Right atrium auricular region (tissue), 2 donors: Measurements from ENCODE around the gene FKBP11. TPM values are rescaled to one million over a fixed set of nuclear protein-coding genes. Genes with fewer than 3 reads are reported as not detected.
A peak's percentile ranks its signal among the peaks of the same experiment; 100 is the strongest.

ENCODE experiments used
- DNase-seq: peaks from one replicate; pipeline ENCODE4 v3.0.0-alpha.2; 2019; ENCODE audit warnings: low spot score
- H3K27ac ChIP-seq, 2 donors: fragments of 200-600 bp; sonication (generic); 1 replicate in 1 of 2; 2 replicates in 1 of 2; pipeline ENCODE4 v1.5.1; 2016 to 2019
- H3K27me3 ChIP-seq, 2 donors: fragments of 200-600 bp; sonication (generic); one replicate each; pipeline versions ENCODE4 v1.5.1 to v1.6.0; 2017 to 2019
- H3K36me3 ChIP-seq: fragments of 200-600 bp; sonication (generic); one replicate; pipeline ENCODE4 v1.5.1; 2016
- H3K4me1 ChIP-seq, 2 donors: fragments of 200-600 bp; sonication (generic); one replicate each; pipeline versions ENCODE4 v1.5.1 to v1.6.0; 2017 to 2019
- H3K4me3 ChIP-seq, 2 donors: fragments of 200-600 bp; sonication (generic); 1 replicate in 1 of 2; 2 replicates in 1 of 2; pipeline ENCODE4 v1.5.1; 2017 to 2019; ENCODE audit warnings: mild to moderate bottlenecking in 1 of 2, moderate library complexity in 1 of 2
- H3K9me3 ChIP-seq, 2 donors: fragments of 200-600 bp; sonication (generic); one replicate each; pipeline ENCODE4 v1.5.1; 2019
- CTCF ChIP-seq, 2 donors: fragments of 200-600 bp; sonication (generic); IDR thresholded peaks; one replicate each; pipeline ENCODE4 v1.5.1; 2019; ENCODE audit warnings: antibody characterized with exemption in 2 of 2
- total RNA-seq, 2 donors: library from RNA; depleted of rRNA; stranded (reverse); fragments of >200 nt; gene quantifications; one replicate each; pipeline ENCODE4 v1.1.0, GENCODE V29; 2016

FKBP11 gene
- total RNA-seq, 2 donors from 2014 or later, result 9.1 to 10.2 TPM

DNA sequence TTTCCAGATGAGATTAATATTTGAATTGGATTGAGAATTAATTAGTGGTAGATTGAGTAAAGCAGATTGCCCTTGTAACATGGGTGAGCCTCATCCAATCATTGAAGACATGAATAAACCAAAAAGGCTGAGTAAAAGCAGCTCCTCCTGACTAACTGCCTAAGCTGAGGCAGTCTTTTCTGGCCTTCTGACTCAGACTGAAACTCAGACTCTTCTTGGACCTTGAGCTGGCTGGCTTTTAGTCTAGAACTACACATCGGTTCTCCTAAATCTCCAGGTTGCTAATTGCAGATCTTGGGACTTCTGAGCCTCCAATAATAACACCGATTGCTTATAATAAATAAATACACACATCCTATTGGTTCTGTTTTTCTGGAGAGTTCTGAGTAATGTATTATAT lies 24.0 kb downstream of the FKBP11 start:
- no peak for DNase-seq
- no peak overlapping the region for H3K27ac ChIP-seq
- H3K36me3 ChIP-seq, result no peaks in the 10 kb centered on the region
- peaks cover 0 to 7% of the 10 kb centered on the region in 2 donors for H3K4me1 ChIP-seq
- H3K27me3 ChIP-seq, result no peaks in the 10 kb centered on the region
- no peak overlapping the region for H3K4me3 ChIP-seq
- TF ChIP-seq CTCF (IDR thresholded peaks at IDR 0.05), result no peak
- no peaks in the 10 kb centered on the region for H3K9me3 ChIP-seq

GRCh38 chr12:48899651-48900050 lies 25.6 kb downstream of the FKBP11 start:
- TF ChIP-seq CTCF (IDR thresholded peaks at IDR 0.05), result no peak
- no peaks in the 10 kb centered on the region for H3K9me3 ChIP-seq

GRCh38 chr12:48894271-48894670 lies 31.0 kb downstream of the FKBP11 start:
- Histone ChIP-seq H3K27me3 (no peaks in the 10 kb centered on the region), H3K36me3 (no peaks in the 10 kb centered on the region), H3K9me3 (no peaks in the 10 kb centered on the region), H3K4me3 (no peak overlapping the region), H3K27ac (no peak overlapping the region), H3K4me1 (peaks cover 0 to 10% of the 10 kb centered on the region in 2 donors)
- TF ChIP-seq CTCF (IDR thresholded peaks at IDR 0.05), result no peak
- no peak for DNase-seq

More at GRCh38 chr12:48899651-48900050, 25.6 kb downstream of the FKBP11 start:
- H3K36me3 ChIP-seq, result no peaks in the 10 kb centered on the region
- peaks cover 0 to 7% of the 10 kb centered on the region in 2 donors for H3K4me1 ChIP-seq
- H3K27ac ChIP-seq, result no peak overlapping the region
- no peak for DNase-seq
- no peak overlapping the region for H3K4me3 ChIP-seq
- no peaks in the 10 kb centered on the region for H3K27me3 ChIP-seq

DNA sequence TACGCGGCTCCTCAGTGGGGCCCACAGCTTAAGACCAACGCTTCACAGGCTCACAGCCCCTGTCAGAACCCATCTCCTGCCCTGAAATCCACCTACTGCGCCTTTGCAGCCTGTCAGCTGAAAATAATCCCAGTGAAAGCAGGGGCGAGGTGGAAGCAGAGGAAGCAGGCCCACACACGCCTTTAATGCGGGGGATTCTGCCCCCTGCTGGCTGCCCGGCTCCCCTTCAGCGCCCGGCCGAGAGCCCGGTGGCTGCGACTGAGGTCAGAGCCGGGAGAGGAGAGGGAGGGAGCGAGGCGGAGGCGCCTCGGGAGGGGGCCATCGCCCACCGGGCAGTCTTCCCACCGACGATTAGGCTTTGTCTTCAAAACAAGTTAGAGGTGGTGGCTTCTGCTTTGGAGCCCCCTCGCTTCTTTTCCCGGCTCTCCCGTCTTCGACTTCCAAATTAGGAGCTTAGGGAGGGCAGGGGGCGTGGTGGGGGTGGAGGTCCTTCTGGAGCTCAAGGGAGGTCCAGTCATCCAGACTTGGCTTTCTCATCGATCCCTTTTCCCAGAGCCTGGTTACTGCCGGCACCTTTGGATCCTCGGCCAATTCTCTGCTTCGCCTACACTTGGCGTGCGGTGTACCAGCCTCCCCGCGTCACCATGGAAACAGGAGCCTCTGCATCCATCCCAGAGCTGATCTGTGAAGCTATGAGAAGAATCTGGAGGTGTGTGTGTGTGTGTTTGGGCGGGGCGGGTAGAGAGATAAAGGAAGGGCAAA lies 34.5 kb downstream of the FKBP11 start:
- peak; percentile 78 for DNase-seq
- Histone ChIP-seq H3K4me1 (peaks cover 0 to 10% of the 10 kb centered on the region in 2 donors), H3K9me3 (no peaks in the 10 kb centered on the region), H3K27me3 (no peaks in the 10 kb centered on the region), H3K27ac (no peak overlapping the region), H3K4me3 (peak overlapping the region; percentile 20 to 40), H3K36me3 (no peaks in the 10 kb centered on the region)
- TF ChIP-seq CTCF (IDR thresholded peaks at IDR 0.05), result peak; percentile 68 to 94

DNA sequence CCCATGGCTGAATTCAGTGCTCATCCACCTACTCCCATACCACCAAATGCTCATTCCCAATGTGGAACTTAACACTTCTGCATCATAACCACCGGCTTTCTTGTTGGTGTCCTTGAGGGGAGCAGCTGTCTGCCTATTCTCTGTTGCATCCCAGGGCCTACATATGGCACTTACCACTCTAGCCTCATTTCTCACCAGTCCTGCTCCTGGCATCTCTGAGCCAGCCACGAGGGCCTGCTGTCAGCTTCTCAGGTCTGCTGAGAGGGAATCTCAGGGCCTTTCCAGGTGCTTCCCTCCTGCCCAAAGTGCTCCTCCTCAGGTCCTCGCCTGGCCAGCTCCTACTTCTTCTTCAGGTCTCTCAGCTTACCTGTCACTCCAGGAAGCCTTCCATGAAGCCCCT lies 35.6 kb downstream of the FKBP11 start:
- peaks cover 0 to 10% of the 10 kb centered on the region in 2 donors for H3K4me1 ChIP-seq
- no peaks in the 10 kb centered on the region for H3K36me3 ChIP-seq
- no peak overlapping the region for H3K27ac ChIP-seq
- H3K4me3 ChIP-seq, result no peak overlapping the region
- TF ChIP-seq CTCF (IDR thresholded peaks at IDR 0.05), result no peak
- no peaks in the 10 kb centered on the region for H3K9me3 ChIP-seq
- no peaks in the 10 kb centered on the region for H3K27me3 ChIP-seq
- no peak for DNase-seq
